Stimulated activated CD4-positive, alpha-beta T cell treated with anti-CD3 and anti-CD28 coated beads, Interleukin-15, amount 100 ng/mL, for 1 hour (primary cell): ENCODE data around the gene ADAMTS6.

Source experiments
- DNase-seq, 2 donors: peaks; one replicate each; pipeline ENCODE4 v3.0.0-alpha.2; 2020; ENCODE audit warnings: low read depth in 1 of 2, low spot score in 1 of 2

The ADAMTS6 gene

GRCh38 chr5:65292196-65292595, 189.5 kb downstream of the ADAMTS6 start:
- DNase-seq, result no peak

GRCh38 chr5:65290677-65291076, 191.0 kb downstream of the ADAMTS6 start:
- no peak for DNase-seq

- DNase-seq, result no peak
Observed at GRCh38 chr5:65288657-65289056, 193.1 kb downstream of the ADAMTS6 start.

GRCh38 chr5:65279603-65280002, 202.1 kb downstream of the ADAMTS6 start:
- no peak for DNase-seq

- no peak for DNase-seq
Observed at GRCh38 chr5:65276178-65276890, 205.4 kb downstream of the ADAMTS6 start.

- DNase-seq, result no peak
Observed at GRCh38 chr5:65271906-65272305, 209.8 kb downstream of the ADAMTS6 start.

GRCh38 chr5:65268525-65268924, 213.2 kb downstream of the ADAMTS6 start:
- DNase-seq, result no peak

GRCh38 chr5:65264420-65264819, 217.3 kb downstream of the ADAMTS6 start:
- DNase-seq, result no peak

- no peak for DNase-seq
Observed at GRCh38 chr5:65263321-65263720, 218.4 kb downstream of the ADAMTS6 start.

GRCh38 chr5:65262649-65263059, 219.1 kb downstream of the ADAMTS6 start:
- DNase-seq, result no peak

GRCh38 chr5:65262096-65262495, 219.6 kb downstream of the ADAMTS6 start:
- no peak for DNase-seq

- no peak for DNase-seq
Observed at GRCh38 chr5:65261499-65261898, 220.2 kb downstream of the ADAMTS6 start.

GRCh38 chr5:65255294-65255693, 226.4 kb downstream of the ADAMTS6 start:
- DNase-seq, result no peak

GRCh38 chr5:65252977-65253376, 228.7 kb downstream of the ADAMTS6 start:
- no peak for DNase-seq

GRCh38 chr5:65248896-65249295, 232.8 kb downstream of the ADAMTS6 start:
- DNase-seq, result no peak

- no peak for DNase-seq
Observed at GRCh38 chr5:65247594-65247993, 234.1 kb downstream of the ADAMTS6 start.

GRCh38 chr5:65246741-65247140, 235.0 kb downstream of the ADAMTS6 start:
- DNase-seq, result no peak

- DNase-seq, result no peak
Observed at GRCh38 chr5:65244031-65244430, 237.7 kb downstream of the ADAMTS6 start.

- no peak for DNase-seq
Observed at GRCh38 chr5:65243161-65243560, 238.6 kb downstream of the ADAMTS6 start.

- DNase-seq, result no peak
Observed at GRCh38 chr5:65229841-65230240, 251.9 kb downstream of the ADAMTS6 start.

- DNase-seq, result no peak
Observed at GRCh38 chr5:65213921-65214525, 267.7 kb downstream of the ADAMTS6 start.

GRCh38 chr5:65209341-65209740, 272.4 kb downstream of the ADAMTS6 start:
- DNase-seq, result no peak

GRCh38 chr5:65204966-65205365, 276.8 kb downstream of the ADAMTS6 start:
- DNase-seq, result no peak
